ENCODE measurements around the gene TBC1D26. TPM values are rescaled to one million over a fixed set of nuclear protein-coding genes. Genes with fewer than 3 reads are reported as not detected.
"Not testable (repeated sequence)": the region's sequence is repeated elsewhere in the genome, so short reads cannot be mapped to it uniquely, and the experiment has no call there.

Gene TBC1D26
- polyA plus RNA-seq, 1 of the 3 experiments (the other 2 are of a cell fraction) = not detected

DNA sequence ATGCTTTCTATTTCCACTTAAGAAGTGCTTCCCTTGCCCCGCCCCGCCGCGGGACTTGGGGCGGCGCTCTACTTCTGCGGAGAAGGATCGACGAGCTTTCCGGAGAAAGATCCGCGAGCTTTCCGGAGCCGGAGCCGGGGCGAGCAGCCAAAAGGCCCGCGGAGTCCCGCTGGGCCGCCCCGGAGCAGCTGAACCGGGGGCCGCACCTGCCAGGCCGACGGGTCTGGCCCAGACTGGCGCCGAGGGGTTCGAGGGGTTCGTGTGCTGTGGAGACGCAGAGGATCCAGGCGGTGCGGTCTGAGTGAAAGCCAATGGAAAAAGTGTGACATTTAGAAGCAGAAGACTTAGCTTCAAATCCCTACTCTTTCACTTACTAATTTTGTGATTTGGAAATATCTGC lies 50.8 kb downstream of the TBC1D26 start:
- no peak overlapping the region for H3K4me3 ChIP-seq (ENCODE audit: low read depth in 2 of 2, low read length in 1 of 2)
- no peaks in the 10 kb centered on the region for H3K36me3 ChIP-seq (replicated peaks in 1 of 2; ENCODE audit: control insufficient read depth in 1 of 2, insufficient read depth in 2 of 2, low read length in 1 of 2)
- H3K4me1 ChIP-seq (ENCODE audit: control insufficient read depth in 1 of 2, insufficient read depth in 2 of 2, low read depth in 1 of 2, low read length in 1 of 2) = peaks cover 0 to 3% of the 10 kb centered on the region in 2 experiments; a peak in 1 of 4 replicates
- H3K9me2 ChIP-seq = no peaks in the 10 kb centered on the region
- no peaks in the 10 kb centered on the region for H3K27me3 ChIP-seq (ENCODE audit: insufficient read depth)
- H3F3A ChIP-seq (replicated peaks; ENCODE audit: insufficient read depth) = no peaks in the 10 kb centered on the region
- ChIA-PET CTCF (no interaction called here), POLR2A (no interaction called here)
- H3K27ac ChIP-seq (ENCODE audit: low read depth in 2 of 2, low read length in 1 of 2) = no peak overlapping the region
- whole genome bisulfite sequencing (ENCODE audit: low lambda C conversion rate) = 93% methylated on average over 30 of the region's 32 CpGs
- H3K79me2 ChIP-seq (ENCODE audit: insufficient read depth) = no peaks in the 10 kb centered on the region
- H4K20me1 ChIP-seq (ENCODE audit: insufficient read depth) = no peaks in the 10 kb centered on the region
- H2AFZ ChIP-seq (ENCODE audit: low read depth) = no peak overlapping the region
- no peak overlapping the region for H3K9ac ChIP-seq
- no peak for DNase-seq
- no peak for TF ChIP-seq RAD21 (IDR thresholded peaks at IDR 0.05; ENCODE audit: low read length)
- no peak for TF ChIP-seq EP300 (IDR thresholded peaks at IDR 0.05; ENCODE audit: borderline replicate concordance in 1 of 2, low read depth in 1 of 2, low read length in 1 of 2)
- TF ChIP-seq CTCF (IDR thresholded peaks at IDR 0.05) = no peak
- TF ChIP-seq FOXJ3 (CRISPR knock-in tag; IDR thresholded peaks at IDR 0.05) = no peak
- TF ChIP-seq ZBTB33 (IDR thresholded peaks at IDR 0.05; ENCODE audit: borderline replicate concordance, low read depth) = no peak
- no peak for TF ChIP-seq RCOR1 (IDR thresholded peaks at IDR 0.05; ENCODE audit: low read length)
- no peak for TF ChIP-seq SMC3 (IDR thresholded peaks at IDR 0.05; ENCODE audit: low read depth, low read length)
- no peak for TF ChIP-seq YY1 (IDR thresholded peaks at IDR 0.05; ENCODE audit: low read depth)
- TF ChIP-seq, protein P1, sequence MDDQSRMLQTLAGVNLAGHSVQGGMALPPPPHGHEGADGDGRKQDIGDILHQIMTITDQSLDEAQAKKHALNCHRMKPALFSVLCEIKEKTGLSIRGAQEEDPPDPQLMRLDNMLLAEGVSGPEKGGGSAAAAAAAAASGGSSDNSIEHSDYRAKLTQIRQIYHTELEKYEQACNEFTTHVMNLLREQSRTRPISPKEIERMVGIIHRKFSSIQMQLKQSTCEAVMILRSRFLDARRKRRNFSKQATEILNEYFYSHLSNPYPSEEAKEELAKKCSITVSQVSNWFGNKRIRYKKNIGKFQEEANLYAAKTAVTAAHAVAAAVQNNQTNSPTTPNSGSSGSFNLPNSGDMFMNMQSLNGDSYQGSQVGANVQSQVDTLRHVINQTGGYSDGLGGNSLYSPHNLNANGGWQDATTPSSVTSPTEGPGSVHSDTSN (IDR thresholded peaks at IDR 0.05) = no peak
- H3K9me3 ChIP-seq = no peaks in the 10 kb centered on the region
- H3K4me2 ChIP-seq = no peak overlapping the region

DNA sequence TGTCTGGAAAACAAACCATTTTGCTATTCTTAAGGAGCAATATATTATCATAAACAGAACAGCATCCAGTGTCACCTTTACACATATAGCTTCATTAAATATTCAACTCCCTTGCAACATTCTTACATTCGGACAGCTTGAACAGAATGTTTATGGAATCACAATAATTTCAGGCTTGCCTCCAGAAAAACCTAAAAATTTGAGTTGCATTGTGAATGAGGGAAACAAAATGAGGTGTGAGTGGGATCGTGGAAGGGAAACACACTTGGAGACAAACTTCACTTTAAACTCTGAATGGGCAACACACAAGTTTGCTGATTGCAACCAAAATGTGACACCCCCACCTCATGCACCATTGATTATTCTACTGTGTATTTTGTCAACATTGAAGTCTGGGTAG lies 51.4 kb downstream of the TBC1D26 start:
- H3K4me3 ChIP-seq (ENCODE audit: low read depth in 2 of 2, low read length in 1 of 2) = no peak overlapping the region
- H3K27ac ChIP-seq (ENCODE audit: low read depth in 2 of 2, low read length in 1 of 2) = no peak overlapping the region
- no peak for DNase-seq
- peaks cover 0 to 3% of the 10 kb centered on the region in 2 experiments; a peak in 1 of 4 replicates for H3K4me1 ChIP-seq (ENCODE audit: control insufficient read depth in 1 of 2, insufficient read depth in 2 of 2, low read depth in 1 of 2, low read length in 1 of 2)
- no peaks in the 10 kb centered on the region for H3K9me2 ChIP-seq
- ChIA-PET POLR2A (no interaction called here), CTCF (no interaction called here)
- no peaks in the 10 kb centered on the region for H3K36me3 ChIP-seq (replicated peaks in 1 of 2; ENCODE audit: control insufficient read depth in 1 of 2, insufficient read depth in 2 of 2, low read length in 1 of 2)
- no peaks in the 10 kb centered on the region for H3K79me2 ChIP-seq (ENCODE audit: insufficient read depth)
- no peak overlapping the region for H2AFZ ChIP-seq (ENCODE audit: low read depth)
- TF ChIP-seq USF1 (IDR thresholded peaks at IDR 0.05; ENCODE audit: borderline replicate concordance, low read depth) = no peak
- H3K9ac ChIP-seq = no peak overlapping the region
- H3K4me2 ChIP-seq = no peak overlapping the region
- H3K27me3 ChIP-seq (ENCODE audit: insufficient read depth) = no peaks in the 10 kb centered on the region
- H4K20me1 ChIP-seq (ENCODE audit: insufficient read depth) = no peaks in the 10 kb centered on the region
- H3F3A ChIP-seq (replicated peaks; ENCODE audit: insufficient read depth) = no peaks in the 10 kb centered on the region
- WGBS (ENCODE audit: low lambda C conversion rate) = 74% methylated on average over 2 of the region's 2 CpGs
- no peaks in the 10 kb centered on the region for H3K9me3 ChIP-seq

DNA sequence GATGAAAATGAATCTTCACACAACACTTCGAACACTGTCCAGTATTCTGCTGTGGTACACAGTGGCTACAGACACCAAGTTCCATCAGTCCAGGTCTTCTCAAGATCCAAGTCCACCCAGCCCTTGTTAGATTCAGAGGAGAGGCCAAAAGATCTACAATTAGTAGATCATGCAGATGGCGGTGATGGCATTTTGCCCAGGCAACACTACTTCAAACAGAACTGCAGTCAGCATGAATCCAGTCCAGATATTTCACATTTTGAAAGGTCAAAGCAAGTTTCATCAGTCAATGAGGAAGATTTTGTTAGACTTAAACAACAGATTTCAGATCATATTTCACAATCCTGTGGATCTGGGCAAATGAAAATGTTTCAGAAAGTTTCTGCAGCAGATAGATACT lies 52.3 kb downstream of the TBC1D26 start:
- H3K9me3 ChIP-seq; H3K4me1 ChIP-seq (ENCODE audit: control insufficient read depth in 1 of 2, insufficient read depth in 2 of 2, low read depth in 1 of 2, low read length in 1 of 2); H4K20me1 ChIP-seq (ENCODE audit: insufficient read depth); H3K79me2 ChIP-seq (ENCODE audit: insufficient read depth); H3K9me2 ChIP-seq; H3K27me3 ChIP-seq (ENCODE audit: insufficient read depth); CTCF ChIA-PET; H3K9ac ChIP-seq; H3K36me3 ChIP-seq (replicated peaks in 1 of 2; ENCODE audit: control insufficient read depth in 1 of 2, insufficient read depth in 2 of 2, low read length in 1 of 2); H3F3A ChIP-seq (replicated peaks; ENCODE audit: insufficient read depth); H2AFZ ChIP-seq (ENCODE audit: low read depth); H3K27ac ChIP-seq (ENCODE audit: low read depth in 2 of 2, low read length in 1 of 2); H3K4me3 ChIP-seq (ENCODE audit: low read depth in 2 of 2, low read length in 1 of 2); DNase-seq; POLR2A ChIA-PET; H3K4me2 ChIP-seq: not testable (repeated sequence)
- WGBS (ENCODE audit: low lambda C conversion rate) = 72% methylated on average over 2 of the region's 2 CpGs

DNA sequence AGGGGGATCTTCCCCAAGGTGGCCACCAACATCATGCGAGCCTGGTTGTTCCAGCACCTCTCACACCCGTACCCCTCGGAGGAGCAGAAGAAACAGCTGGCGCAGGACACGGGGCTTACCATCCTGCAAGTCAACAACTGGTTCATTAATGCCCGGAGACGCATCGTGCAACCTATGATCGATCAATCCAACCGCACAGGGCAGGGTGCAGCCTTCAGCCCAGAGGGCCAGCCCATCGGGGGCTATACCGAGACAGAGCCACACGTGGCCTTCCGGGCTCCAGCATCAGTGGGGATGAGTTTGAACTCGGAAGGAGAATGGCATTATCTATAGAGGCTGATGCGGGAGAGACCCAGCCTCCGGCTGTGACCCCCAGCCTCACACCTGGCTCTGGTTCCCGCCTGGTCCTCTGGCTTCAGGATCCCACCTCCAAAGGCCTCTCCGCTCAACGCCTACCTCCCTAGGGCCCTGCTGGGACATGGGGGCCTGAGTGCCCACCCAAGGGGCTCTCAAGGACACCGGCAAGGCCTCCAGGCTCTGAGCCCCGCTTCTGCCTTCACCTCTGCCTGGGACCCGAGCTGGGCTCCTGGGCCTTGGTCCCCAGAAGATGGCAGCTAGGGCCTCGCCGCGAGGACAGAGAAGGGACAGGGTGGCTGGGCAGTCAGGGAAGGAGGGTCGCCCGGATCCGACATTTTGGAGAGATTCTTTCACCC lies 55.4 kb downstream of the TBC1D26 start:
- H3K4me1 ChIP-seq (ENCODE audit: control insufficient read depth in 1 of 2, insufficient read depth in 2 of 2, low read depth in 1 of 2, low read length in 1 of 2); H2AFZ ChIP-seq (ENCODE audit: low read depth); H3K4me2 ChIP-seq; H4K20me1 ChIP-seq (ENCODE audit: insufficient read depth); H3K9me2 ChIP-seq; H3K79me2 ChIP-seq (ENCODE audit: insufficient read depth); POLR2A ChIA-PET; H3K9ac ChIP-seq; H3K36me3 ChIP-seq (replicated peaks in 1 of 2; ENCODE audit: control insufficient read depth in 1 of 2, insufficient read depth in 2 of 2, low read length in 1 of 2); DNase-seq; H3K9me3 ChIP-seq; CTCF ChIA-PET; H3K27ac ChIP-seq (ENCODE audit: low read depth in 2 of 2, low read length in 1 of 2); H3K27me3 ChIP-seq (ENCODE audit: insufficient read depth); H3F3A ChIP-seq (replicated peaks; ENCODE audit: insufficient read depth); H3K4me3 ChIP-seq (ENCODE audit: low read depth in 2 of 2, low read length in 1 of 2): not testable (repeated sequence)
- WGBS (ENCODE audit: low lambda C conversion rate) = 92% methylated on average over 25 of the region's 29 CpGs
